Astrocyte (in vitro differentiated cells and primary cell): Measurements from ENCODE around the gene EXOC6B. TPM values are rescaled to one million over a fixed set of nuclear protein-coding genes. Genes with fewer than 3 reads are reported as not detected.

Experiments used
- DNase-seq: peaks from one replicate; pipeline ENCODE4 v3.0.0-alpha.2; 2010; ENCODE audit warnings: low read depth
- FAIRE-seq: peaks from 2 replicates; lab custom pipeline; 2011; peaks lifted over from hg19 to GRCh38; lab: Jason Lieb, UNC
- H2AFZ ChIP-seq: 2 replicates; pipeline ENCODE4 v1.6.0; 2012; ENCODE audit warnings: low read depth, low read length, inconsistent platforms
- H3K27ac ChIP-seq: 2 replicates; pipeline ENCODE4 v1.5.1; 2011; ENCODE audit warnings: low read depth, low read length, inconsistent platforms
- H3K27me3 ChIP-seq: 2 replicates; pipeline ENCODE4 v1.6.0; 2011; ENCODE audit warnings: low read length, inconsistent platforms; ENCODE audit not compliant: insufficient read depth
- H3K36me3 ChIP-seq: 2 replicates; pipeline ENCODE4 v1.5.1; 2011; ENCODE audit warnings: low read length, inconsistent platforms; ENCODE audit not compliant: insufficient read depth
- H3K4me1 ChIP-seq: 2 replicates; pipeline ENCODE4 v1.5.1; 2011; ENCODE audit warnings: low read length, inconsistent platforms; ENCODE audit not compliant: insufficient read depth
- H3K4me2 ChIP-seq: 2 replicates; pipeline ENCODE4 v1.6.0; 2012; ENCODE audit warnings: low read length, inconsistent platforms
- H3K4me3 ChIP-seq: 2 replicates; pipeline ENCODE4 v1.5.1; 2011; ENCODE audit warnings: low read depth, mild to moderate bottlenecking, low read length, inconsistent platforms; ENCODE audit not compliant: insufficient read depth
- H3K79me2 ChIP-seq: 2 replicates; pipeline ENCODE4 v1.6.0; 2012; ENCODE audit warnings: mild to moderate bottlenecking, low read length, inconsistent platforms; ENCODE audit not compliant: insufficient read depth
- H3K9ac ChIP-seq: 2 replicates; pipeline ENCODE4 v1.6.0; 2012; ENCODE audit warnings: mild to moderate bottlenecking, low read length, inconsistent platforms
- H3K9me3 ChIP-seq: 2 replicates; pipeline ENCODE4 v1.5.1; 2012; ENCODE audit warnings: low read depth, mild to moderate bottlenecking, low read length, inconsistent platforms; ENCODE audit not compliant: insufficient read depth
- H4K20me1 ChIP-seq: 2 replicates; pipeline ENCODE4 v1.6.0; 2012; ENCODE audit warnings: low read length, inconsistent platforms; ENCODE audit not compliant: insufficient read depth
- H3K27ac Mint-ChIP-seq: one replicate; pipeline ENCODE4 v1.8.0; 2021; ENCODE audit warnings: mild to moderate bottlenecking, mixed read lengths; ENCODE audit not compliant: unreplicated experiment
- H3K27me3 Mint-ChIP-seq: one replicate; pipeline ENCODE4 v1.8.0; 2021; ENCODE audit warnings: low read depth, mixed read lengths; ENCODE audit not compliant: unreplicated experiment
- H3K36me3 Mint-ChIP-seq: one replicate; pipeline ENCODE4 v1.8.0; 2021; ENCODE audit warnings: low read depth, mixed read lengths; ENCODE audit not compliant: unreplicated experiment
- H3K4me1 Mint-ChIP-seq: one replicate; pipeline ENCODE4 v1.8.0; 2021; ENCODE audit warnings: low read depth, mixed read lengths; ENCODE audit not compliant: unreplicated experiment
- H3K4me3 Mint-ChIP-seq: one replicate; pipeline ENCODE4 v1.8.0; 2021; ENCODE audit warnings: mild to moderate bottlenecking, moderate library complexity, mixed read lengths; ENCODE audit not compliant: unreplicated experiment
- H3K9me3 Mint-ChIP-seq: one replicate; pipeline ENCODE4 v1.8.0; 2021; ENCODE audit warnings: mild to moderate bottlenecking, mixed read lengths; ENCODE audit not compliant: unreplicated experiment
- EZH2 ChIP-seq: IDR thresholded peaks from 2 replicates; pipeline ENCODE4 v1.6.1; 2012; ENCODE audit warnings: mild to moderate bottlenecking, low read length, inconsistent platforms; ENCODE audit not compliant: insufficient read depth
- total RNA-seq: library from RNA; stranded (reverse); gene quantifications from 2 replicates; pipeline ENCODE4 v1.2.1, GENCODE V29; 2021
- TF ChIP-seq, protein P1 (sequence below): IDR thresholded peaks from 2 replicates; pipeline ENCODE4 v1.5.1; 2011; ENCODE audit warnings: low read depth, mild to moderate bottlenecking, inconsistent platforms, low read length, moderate library complexity; ENCODE audit not compliant: insufficient read depth

Gene EXOC6B
- total RNA-seq, 1 donor from 2014 or later: 31.8 TPM

- Histone ChIP-seq H3K9me3 (no peaks in the 10 kb centered on the region), H3K36me3 (no peaks in the 10 kb centered on the region), H3K4me1 (no peaks in the 10 kb centered on the region), H3K4me2 (no peak overlapping the region), H3K79me2 (no peaks in the 10 kb centered on the region), H3K4me3 (no peak overlapping the region), H3K9ac (no peak overlapping the region), H3K27ac (no peak overlapping the region), H3K27me3 (no peaks in the 10 kb centered on the region), H4K20me1 (no peaks in the 10 kb centered on the region), H2AFZ (no peak overlapping the region)
- Mint-ChIP-seq H3K9me3 (peaks cover 6% of the 10 kb centered on the region), H3K27me3 (no peaks in the 10 kb centered on the region), H3K4me1 (peaks cover 9% of the 10 kb centered on the region), H3K4me3 (no peak overlapping the region), H3K27ac (no peak overlapping the region), H3K36me3 (peaks cover 2% of the 10 kb centered on the region)
- FAIRE-seq (no peak), DNase-seq (no peak)
- TF ChIP-seq EZH2: no peak
Measured at GRCh38 chr2:72612614-72613160, 213.1 kb downstream of the EXOC6B start.

- Histone ChIP-seq H3K79me2 (no peaks in the 10 kb centered on the region), H4K20me1 (no peaks in the 10 kb centered on the region), H3K9me3 (no peaks in the 10 kb centered on the region), H2AFZ (no peak overlapping the region), H3K27ac (no peak overlapping the region), H3K4me1 (peaks cover 5% of the 10 kb centered on the region), H3K36me3 (no peaks in the 10 kb centered on the region), H3K27me3 (no peaks in the 10 kb centered on the region), H3K4me2 (no peak overlapping the region), H3K4me3 (no peak overlapping the region), H3K9ac (no peak overlapping the region)
- no peak for FAIRE-seq
- no peak overlapping the region for H3K27ac Mint-ChIP-seq
- H3K9me3 Mint-ChIP-seq: peaks cover 2% of the 10 kb centered on the region
- peaks cover 14% of the 10 kb centered on the region for H3K4me1 Mint-ChIP-seq
- TF ChIP-seq, protein P1, sequence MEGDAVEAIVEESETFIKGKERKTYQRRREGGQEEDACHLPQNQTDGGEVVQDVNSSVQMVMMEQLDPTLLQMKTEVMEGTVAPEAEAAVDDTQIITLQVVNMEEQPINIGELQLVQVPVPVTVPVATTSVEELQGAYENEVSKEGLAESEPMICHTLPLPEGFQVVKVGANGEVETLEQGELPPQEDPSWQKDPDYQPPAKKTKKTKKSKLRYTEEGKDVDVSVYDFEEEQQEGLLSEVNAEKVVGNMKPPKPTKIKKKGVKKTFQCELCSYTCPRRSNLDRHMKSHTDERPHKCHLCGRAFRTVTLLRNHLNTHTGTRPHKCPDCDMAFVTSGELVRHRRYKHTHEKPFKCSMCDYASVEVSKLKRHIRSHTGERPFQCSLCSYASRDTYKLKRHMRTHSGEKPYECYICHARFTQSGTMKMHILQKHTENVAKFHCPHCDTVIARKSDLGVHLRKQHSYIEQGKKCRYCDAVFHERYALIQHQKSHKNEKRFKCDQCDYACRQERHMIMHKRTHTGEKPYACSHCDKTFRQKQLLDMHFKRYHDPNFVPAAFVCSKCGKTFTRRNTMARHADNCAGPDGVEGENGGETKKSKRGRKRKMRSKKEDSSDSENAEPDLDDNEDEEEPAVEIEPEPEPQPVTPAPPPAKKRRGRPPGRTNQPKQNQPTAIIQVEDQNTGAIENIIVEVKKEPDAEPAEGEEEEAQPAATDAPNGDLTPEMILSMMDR: no peak
- TF ChIP-seq EZH2: no peak
- H3K27me3 Mint-ChIP-seq: no peaks in the 10 kb centered on the region
- H3K36me3 Mint-ChIP-seq: no peaks in the 10 kb centered on the region
- no peak overlapping the region for H3K4me3 Mint-ChIP-seq
- DNase-seq: no peak
Measured at GRCh38 chr2:72607189-72607588, 218.6 kb downstream of the EXOC6B start.

- no peaks in the 10 kb centered on the region for H3K27me3 ChIP-seq
- peak; percentile 20 for FAIRE-seq
- H3K36me3 ChIP-seq: no peaks in the 10 kb centered on the region
- no peak overlapping the region for H3K4me2 ChIP-seq
- H4K20me1 ChIP-seq: no peaks in the 10 kb centered on the region
- H3K9me3 ChIP-seq: no peaks in the 10 kb centered on the region
- Mint-ChIP-seq H3K9me3 (peaks cover 2% of the 10 kb centered on the region), H3K4me3 (no peak overlapping the region), H3K36me3 (no peaks in the 10 kb centered on the region), H3K27me3 (no peaks in the 10 kb centered on the region), H3K4me1 (peaks cover 14% of the 10 kb centered on the region), H3K27ac (no peak overlapping the region)
- TF ChIP-seq, protein P1: peak; percentile 48
- no peak for TF ChIP-seq EZH2
- no peak for DNase-seq
- H3K9ac ChIP-seq: no peak overlapping the region
- H3K27ac ChIP-seq: no peak overlapping the region
- peaks cover 5% of the 10 kb centered on the region for H3K4me1 ChIP-seq
- H3K4me3 ChIP-seq: no peak overlapping the region
- H3K79me2 ChIP-seq: no peaks in the 10 kb centered on the region
- no peak overlapping the region for H2AFZ ChIP-seq
Measured at GRCh38 chr2:72605836-72606442, 219.9 kb downstream of the EXOC6B start.
